NT2/D1 (cell line): ENCODE data around the gene LDLRAD4.

Experiments
- YY1 ChIP-seq: IDR thresholded peaks from 2 replicates; pipeline ENCODE4 v1.6.1; 2011; ENCODE audit not compliant: insufficient read length, insufficient read depth
- ZNF274 ChIP-seq: IDR thresholded peaks from 2 replicates; pipeline ENCODE4 v1.6.1; 2011; ENCODE audit warnings: mild to moderate bottlenecking, low read depth, low read length

GRCh38 chr18:13435586-13436333 is 217.2 kb downstream of the LDLRAD4 start:
- no peak for TF ChIP-seq ZNF274
- TF ChIP-seq YY1 = no peak
